CD4-positive, alpha-beta T cell (primary cell): ENCODE data around the gene GRK3. TPM values are rescaled to one million over a fixed set of nuclear protein-coding genes. Genes with fewer than 3 reads are reported as not detected.

Source experiments
- ATAC-seq: fragments of 200-7000 bp; cut with Tn5 transposase; one replicate; pipeline ENCODE4 v1.10.0; 2022; ENCODE audit warnings: mild to moderate bottlenecking; ENCODE audit not compliant: poor library complexity
- CTCF ChIA-PET: fragments of 350-600 bp; sonication (Branson Sonifier 250); formaldehyde crosslinking; loops from one replicate; lab custom pipeline; 2021; ENCODE audit warnings: antibody characterized with exemption, inconsistent platforms; lab: Charles Lee
- POLR2A ChIA-PET: fragments of 350-600 bp; sonication (Branson Sonifier 250); formaldehyde crosslinking; loops from one replicate; lab custom pipeline; 2021; ENCODE audit warnings: antibody characterized with exemption, inconsistent platforms; lab: Charles Lee
- DNase-seq, 14 experiments: peaks; one replicate each; pipeline ENCODE4 v3.0.0-alpha.2; 2013 to 2020; ENCODE audit warnings: mixed read lengths in 2 of 14
- H3K27ac ChIP-seq, 2 donors: one replicate each; pipeline versions ENCODE4 v1.5.1 to v1.7.0; 2013; ENCODE audit warnings: low read length in 2 of 2, low read depth in 1 of 2, mild to moderate bottlenecking in 1 of 2
- H3K27me3 ChIP-seq, 2 experiments: 1 replicate in 1 of 2; 2 replicates in 1 of 2; pipeline versions ENCODE4 v1.6.1 to v1.7.0; 2013; ENCODE audit warnings: low read length in 2 of 2, control low read depth in 1 of 2, mild to moderate bottlenecking in 1 of 2, moderate library complexity in 1 of 2; ENCODE audit not compliant: insufficient read depth in 2 of 2, control insufficient read depth in 1 of 2
- H3K36me3 ChIP-seq: one replicate; pipeline ENCODE4 v1.6.1; 2013; ENCODE audit warnings: low read length, control low read depth; ENCODE audit not compliant: insufficient read depth
- H3K4me1 ChIP-seq: one replicate; pipeline ENCODE4 v1.6.1; 2013; ENCODE audit warnings: low read length, control low read depth; ENCODE audit not compliant: insufficient read depth
- H3K4me3 ChIP-seq: one replicate; pipeline ENCODE4 v1.5.1; 2013; ENCODE audit warnings: mild to moderate bottlenecking, low read length, moderate library complexity
- H3K9me3 ChIP-seq, 2 experiments: 1 replicate in 1 of 2; 2 replicates in 1 of 2; pipeline versions ENCODE4 v1.6.1 to v1.7.0; 2013; ENCODE audit warnings: low read length in 2 of 2, mild to moderate bottlenecking in 2 of 2, control low read depth in 1 of 2, moderate library complexity in 1 of 2; ENCODE audit not compliant: control insufficient read depth in 1 of 2, insufficient read depth in 1 of 2
- H3K27ac Mint-ChIP-seq: one replicate; pipeline ENCODE4 v1.8.0; 2020; ENCODE audit warnings: mixed read lengths
- H3K27me3 Mint-ChIP-seq: one replicate; pipeline ENCODE4 v1.8.0; 2021; ENCODE audit warnings: mixed read lengths
- H3K36me3 Mint-ChIP-seq: one replicate; pipeline ENCODE4 v1.8.0; 2021; ENCODE audit warnings: low read depth, mixed read lengths
- H3K4me1 Mint-ChIP-seq: one replicate; pipeline ENCODE4 v1.8.0; 2021; ENCODE audit warnings: low read depth, mixed read lengths
- H3K4me3 Mint-ChIP-seq: one replicate; pipeline ENCODE4 v1.8.0; 2020; ENCODE audit warnings: mild to moderate bottlenecking, mixed read lengths
- H3K9me3 Mint-ChIP-seq: one replicate; pipeline ENCODE4 v1.8.0; 2020; ENCODE audit warnings: mixed read lengths
- CTCF ChIP-seq: fragments of 200-600 bp; IDR thresholded peaks from one replicate; pipeline ENCODE4 v1.8.0; 2022; ENCODE audit warnings: antibody characterized with exemption, mild to moderate bottlenecking
- intact Hi-C, 2 experiments: fragments of 100-400 bp; cut with DNase I in 1 of 2; cut with micrococcal nuclease in 1 of 2; formaldehyde crosslinking; loops; one replicate each; pipeline versions ENCODE4 v1.15.1 to v1.9.0; 2023 to 2025; cut with DNase I, micrococcal nuclease
- total RNA-seq, 174 experiments: library from RNA in 2 of 174; stranded (reverse) in 2 of 174; gene quantifications; one replicate each; pipeline ENCODE4 v1.2.3 and lab custom pipeline; 2021 to 2026

GRK3 gene
- total RNA-seq, 2 experiments from 2014 or later = 1.7 to 2.0 TPM

GRCh38 chr22:25677631-25678030, 113.2 kb downstream of the GRK3 start:
- CTCF ChIA-PET = no interaction called here
- H3K27me3 Mint-ChIP-seq = no peaks in the 10 kb centered on the region
- no peak overlapping the region for H3K4me3 Mint-ChIP-seq
- no peaks in the 10 kb centered on the region for H3K4me1 Mint-ChIP-seq
- no peak overlapping the region for H3K27ac Mint-ChIP-seq
- H3K9me3 Mint-ChIP-seq = no peaks in the 10 kb centered on the region
- no peak for ATAC-seq
- Histone ChIP-seq H3K4me1 (no peaks in the 10 kb centered on the region), H3K27ac (no peak overlapping the region), H3K4me3 (no peak overlapping the region), H3K36me3 (no peaks in the 10 kb centered on the region), H3K27me3 (no peaks in the 10 kb centered on the region), H3K9me3 (no peaks in the 10 kb centered on the region)
- TF ChIP-seq CTCF = no peak
- intact Hi-C loops = no loop called here
- no peak for DNase-seq
- H3K36me3 Mint-ChIP-seq = no peaks in the 10 kb centered on the region
- POLR2A ChIA-PET = no interaction called here

- Mint-ChIP-seq H3K4me3 (no peak overlapping the region), H3K9me3 (no peaks in the 10 kb centered on the region), H3K36me3 (no peaks in the 10 kb centered on the region), H3K27ac (no peak overlapping the region), H3K4me1 (no peaks in the 10 kb centered on the region), H3K27me3 (no peaks in the 10 kb centered on the region)
- intact Hi-C loops = no loop called here
- Histone ChIP-seq H3K27ac (no peak overlapping the region), H3K9me3 (no peaks in the 10 kb centered on the region), H3K4me3 (no peak overlapping the region), H3K4me1 (no peaks in the 10 kb centered on the region), H3K36me3 (no peaks in the 10 kb centered on the region), H3K27me3 (no peaks in the 10 kb centered on the region)
- no peak for DNase-seq
- TF ChIP-seq CTCF = no peak
- no peak for ATAC-seq
- POLR2A ChIA-PET = no interaction called here
- CTCF ChIA-PET = no interaction called here
These were observed 115.6 kb downstream of the GRK3 start for GRCh38 chr22:25680051-25680450.

GRCh38 chr22:25680956-25681355, 116.5 kb downstream of the GRK3 start:
- no peaks in the 10 kb centered on the region for H3K9me3 Mint-ChIP-seq
- H3K27me3 Mint-ChIP-seq = no peaks in the 10 kb centered on the region
- ATAC-seq (no peak), DNase-seq (no peak)
- Histone ChIP-seq H3K4me1 (no peaks in the 10 kb centered on the region), H3K27ac (no peak overlapping the region), H3K27me3 (no peaks in the 10 kb centered on the region), H3K4me3 (no peak overlapping the region), H3K9me3 (no peaks in the 10 kb centered on the region), H3K36me3 (no peaks in the 10 kb centered on the region)
- H3K27ac Mint-ChIP-seq = no peak overlapping the region
- no peak overlapping the region for H3K4me3 Mint-ChIP-seq
- no peaks in the 10 kb centered on the region for H3K36me3 Mint-ChIP-seq
- intact Hi-C loops = no loop called here
- POLR2A ChIA-PET = no interaction called here
- CTCF ChIA-PET = no interaction called here
- no peaks in the 10 kb centered on the region for H3K4me1 Mint-ChIP-seq
- no peak for TF ChIP-seq CTCF
